RPMI7951 (cell line): Measurements from ENCODE around the gene ADGRB3. TPM values are rescaled to one million over a fixed set of nuclear protein-coding genes. Genes with fewer than 3 reads are reported as not detected.

Source experiments
- DNase-seq: peaks from one replicate; pipeline ENCODE4 v3.0.0-alpha.2; 2012; ENCODE audit warnings: low read depth
- total RNA-seq: library from RNA; depleted of rRNA; stranded (reverse); fragments of >200 nt; shearing (Covaris generic); gene quantifications from 2 replicates; pipeline ENCODE4 v1.2.3, GENCODE V29; 2014

Gene ADGRB3
- total RNA-seq, 1 experiment from 2014 or later: not detected

- DNase-seq: no peak
These were observed 391.6 kb downstream of the ADGRB3 start for GRCh38 chr6:69026715-69027114.

- DNase-seq: no peak
These were observed 392.8 kb downstream of the ADGRB3 start for GRCh38 chr6:69027861-69028260.

GRCh38 chr6:69038841-69039240, 403.8 kb downstream of the ADGRB3 start:
- DNase-seq: no peak

- DNase-seq: no peak
These were observed 407.2 kb downstream of the ADGRB3 start for GRCh38 chr6:69042297-69042696.

GRCh38 chr6:69044534-69044933, 409.5 kb downstream of the ADGRB3 start:
- DNase-seq: no peak

GRCh38 chr6:69059413-69059812, 424.3 kb downstream of the ADGRB3 start:
- no peak for DNase-seq

- no peak for DNase-seq
These were observed 426.0 kb downstream of the ADGRB3 start for GRCh38 chr6:69061066-69061465.

GRCh38 chr6:69063401-69063800, 428.3 kb downstream of the ADGRB3 start:
- DNase-seq: no peak

GRCh38 chr6:69064226-69064625, 429.1 kb downstream of the ADGRB3 start:
- no peak for DNase-seq

- DNase-seq: no peak
These were observed 434.8 kb downstream of the ADGRB3 start for GRCh38 chr6:69069881-69070280.

- no peak for DNase-seq
These were observed 437.7 kb downstream of the ADGRB3 start for GRCh38 chr6:69072796-69073195.

- no peak for DNase-seq
These were observed 449.8 kb downstream of the ADGRB3 start for GRCh38 chr6:69084746-69085335.

GRCh38 chr6:69086689-69087088, 451.6 kb downstream of the ADGRB3 start:
- no peak for DNase-seq

- DNase-seq: no peak
These were observed 454.5 kb downstream of the ADGRB3 start for GRCh38 chr6:69089539-69089938.

GRCh38 chr6:69090132-69090531, 455.1 kb downstream of the ADGRB3 start:
- DNase-seq: no peak

GRCh38 chr6:69096681-69097080, 461.6 kb downstream of the ADGRB3 start:
- DNase-seq: no peak

- no peak for DNase-seq
These were observed 462.9 kb downstream of the ADGRB3 start for GRCh38 chr6:69097948-69098347.

- DNase-seq: no peak
These were observed 463.8 kb downstream of the ADGRB3 start for GRCh38 chr6:69098910-69099309.

- DNase-seq: no peak
These were observed 465.7 kb downstream of the ADGRB3 start for GRCh38 chr6:69100772-69101171.

GRCh38 chr6:69102416-69102815, 467.3 kb downstream of the ADGRB3 start:
- no peak for DNase-seq

- DNase-seq: no peak
These were observed 470.2 kb downstream of the ADGRB3 start for GRCh38 chr6:69105288-69105687.

- DNase-seq: no peak
These were observed 471.4 kb downstream of the ADGRB3 start for GRCh38 chr6:69106511-69106910.

GRCh38 chr6:69111301-69111700, 476.2 kb downstream of the ADGRB3 start:
- DNase-seq: no peak

GRCh38 chr6:69116658-69117057, 481.6 kb downstream of the ADGRB3 start:
- no peak for DNase-seq
